ENCODE results near the gene THBD.

THBD gene

DNA sequence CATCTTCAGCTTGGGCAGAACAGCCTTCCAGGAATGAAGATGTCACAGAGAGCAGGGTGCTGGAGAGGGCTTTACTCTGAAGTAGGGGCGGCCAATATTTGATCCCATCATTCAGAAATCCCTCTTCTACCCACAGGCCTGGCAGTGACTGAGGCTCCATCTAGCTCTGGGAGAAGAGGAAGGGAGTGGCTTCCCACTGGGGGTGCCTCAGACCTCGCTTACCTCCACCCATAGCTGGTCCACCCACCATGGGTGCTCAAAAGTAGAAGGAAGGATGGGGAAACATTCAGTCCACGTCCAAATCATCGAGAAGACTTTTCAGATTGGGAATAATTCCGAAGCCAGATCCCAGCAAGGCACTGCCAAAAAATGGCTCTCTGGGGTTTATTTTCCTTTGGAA, 11.8 kb upstream of the THBD start:
- no peak for DNase-seq

DNA sequence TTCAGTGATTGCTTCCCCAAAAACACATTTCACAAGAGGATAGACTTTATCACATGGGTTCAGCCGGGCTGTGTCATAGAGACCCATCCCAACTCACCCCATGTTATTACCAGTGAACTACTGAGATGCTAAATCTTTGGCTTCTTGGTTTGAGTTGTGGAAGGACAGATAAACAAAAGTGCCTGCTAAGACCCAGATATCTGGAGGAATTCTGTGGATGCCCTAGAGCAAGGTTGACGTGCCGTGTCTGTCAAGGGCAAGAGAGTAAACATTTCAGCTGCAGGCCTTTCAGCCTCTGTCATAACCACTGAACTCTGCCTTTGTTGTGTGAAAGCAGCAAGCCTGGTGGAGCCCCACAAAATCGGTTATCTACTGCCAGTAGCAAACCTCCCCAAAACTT, 11.2 kb upstream of the THBD start:
- no peak for DNase-seq

DNA sequence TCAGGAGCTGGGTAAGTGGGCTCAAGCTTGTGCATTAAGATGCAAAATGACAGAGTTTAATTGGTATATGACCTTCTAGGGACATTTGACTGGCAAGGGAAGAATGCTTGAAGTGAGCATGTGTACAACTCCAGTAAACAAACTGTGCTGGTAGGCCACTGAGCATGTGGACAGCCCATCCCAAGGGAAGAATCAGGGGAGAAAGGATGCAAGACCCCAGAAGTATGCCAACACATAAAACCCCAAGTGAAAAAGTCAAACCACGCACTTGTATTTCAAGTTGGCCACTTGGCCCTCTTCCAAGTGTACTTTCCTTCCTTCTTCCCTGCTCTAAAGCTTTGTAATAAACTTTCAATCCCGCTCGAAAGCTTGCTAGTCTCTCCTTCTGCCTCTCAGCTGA, 10.4 kb upstream of the THBD start:
- DNase-seq: no peak

DNA sequence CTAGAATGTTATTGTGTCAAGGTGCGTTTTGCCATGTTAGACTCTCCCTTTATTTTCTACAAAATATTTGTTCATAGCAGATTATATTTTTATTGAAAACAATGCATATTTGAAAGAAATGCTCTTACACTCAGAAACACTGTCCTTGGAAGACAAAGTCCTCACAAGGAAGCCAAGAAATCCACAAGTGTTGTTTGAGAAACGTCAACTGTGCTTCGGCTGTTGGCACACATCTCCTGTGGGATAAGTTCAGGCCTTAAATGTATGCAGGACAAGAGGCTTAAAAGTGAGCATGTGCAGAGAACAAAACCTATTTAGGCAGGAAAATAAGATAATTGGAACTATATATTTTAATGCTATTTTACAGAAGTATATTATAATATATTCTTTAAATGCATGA, 9.5 kb upstream of the THBD start:
- no peak for DNase-seq

DNA sequence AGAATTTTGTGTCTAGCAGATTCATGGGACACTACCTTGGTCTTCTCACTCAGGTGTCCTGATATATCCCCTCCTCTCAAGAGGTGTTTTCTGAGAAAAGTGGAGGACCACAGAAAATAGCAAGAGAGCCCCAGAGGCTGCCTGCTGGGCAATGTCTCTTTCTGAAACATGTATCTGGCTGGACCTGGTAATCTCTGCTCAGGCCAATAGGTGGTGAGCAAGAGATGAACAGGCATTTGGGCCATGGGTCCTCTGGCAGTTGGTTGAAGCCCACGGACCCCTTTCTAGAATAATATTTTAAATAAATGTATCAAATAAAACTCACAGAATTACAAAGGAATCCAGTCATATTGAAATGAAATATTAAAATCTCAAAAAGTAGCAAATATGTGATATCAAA, 8.8 kb upstream of the THBD start:
- no peak for DNase-seq

DNA sequence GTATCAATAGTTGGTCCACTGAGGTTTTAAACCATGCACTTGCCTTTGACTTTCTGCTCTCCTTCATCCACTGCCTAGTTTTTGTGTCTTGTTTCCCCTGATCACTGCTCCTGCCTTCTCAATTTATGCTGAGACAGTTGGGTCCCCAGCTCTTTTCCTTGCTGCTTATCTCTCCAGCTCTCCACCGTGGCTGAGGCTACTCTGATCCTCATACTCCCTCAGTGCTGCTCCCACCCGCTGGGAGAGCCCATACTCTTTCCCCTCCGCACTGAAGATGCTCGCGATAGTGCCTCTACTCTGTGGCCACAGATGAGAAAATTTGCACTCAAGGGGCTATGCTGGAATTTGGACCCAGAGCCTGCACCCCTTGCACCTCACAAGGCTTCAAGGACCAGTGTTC, 3.4 kb upstream of the THBD start:
- DNase-seq: no peak

DNA sequence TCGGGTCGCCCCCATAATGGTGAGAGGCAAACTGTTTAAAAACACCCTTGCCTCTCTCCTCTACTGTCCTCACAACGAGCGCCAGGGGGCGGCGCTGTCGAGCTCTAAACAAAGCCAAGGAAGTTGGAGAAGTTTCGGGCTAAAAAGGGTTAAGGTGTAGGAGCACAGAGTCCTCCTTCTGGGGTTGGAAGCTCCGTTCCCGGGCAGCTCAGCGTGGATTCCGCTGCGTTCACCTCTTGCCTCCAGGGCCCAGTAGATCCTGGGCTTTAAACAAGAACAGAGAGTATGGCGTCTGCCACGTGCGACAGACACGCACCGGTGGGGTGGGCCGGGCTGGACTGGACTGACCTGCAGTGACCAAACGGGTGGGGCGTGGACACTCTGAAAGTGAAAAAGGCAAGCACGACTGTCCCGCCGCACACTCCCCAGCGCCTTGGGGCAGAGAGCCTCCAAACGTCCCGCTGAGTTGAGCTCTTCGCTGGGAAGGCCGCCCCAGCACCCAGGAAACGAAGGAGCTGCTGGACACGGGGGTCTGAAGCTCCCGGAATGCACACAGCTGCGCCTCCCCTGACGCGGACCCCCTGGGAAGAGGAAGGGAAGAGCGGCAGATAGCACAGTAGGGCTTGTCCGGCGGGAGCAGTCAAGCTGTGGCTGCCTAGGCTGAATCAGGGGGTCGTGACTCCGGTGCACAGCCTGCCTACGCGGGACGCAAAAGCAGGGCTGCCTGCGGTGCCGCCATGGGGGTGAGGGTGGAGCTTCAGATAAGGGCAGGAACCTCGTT, 1.6 kb upstream of the THBD start:
- no peak for DNase-seq

DNA sequence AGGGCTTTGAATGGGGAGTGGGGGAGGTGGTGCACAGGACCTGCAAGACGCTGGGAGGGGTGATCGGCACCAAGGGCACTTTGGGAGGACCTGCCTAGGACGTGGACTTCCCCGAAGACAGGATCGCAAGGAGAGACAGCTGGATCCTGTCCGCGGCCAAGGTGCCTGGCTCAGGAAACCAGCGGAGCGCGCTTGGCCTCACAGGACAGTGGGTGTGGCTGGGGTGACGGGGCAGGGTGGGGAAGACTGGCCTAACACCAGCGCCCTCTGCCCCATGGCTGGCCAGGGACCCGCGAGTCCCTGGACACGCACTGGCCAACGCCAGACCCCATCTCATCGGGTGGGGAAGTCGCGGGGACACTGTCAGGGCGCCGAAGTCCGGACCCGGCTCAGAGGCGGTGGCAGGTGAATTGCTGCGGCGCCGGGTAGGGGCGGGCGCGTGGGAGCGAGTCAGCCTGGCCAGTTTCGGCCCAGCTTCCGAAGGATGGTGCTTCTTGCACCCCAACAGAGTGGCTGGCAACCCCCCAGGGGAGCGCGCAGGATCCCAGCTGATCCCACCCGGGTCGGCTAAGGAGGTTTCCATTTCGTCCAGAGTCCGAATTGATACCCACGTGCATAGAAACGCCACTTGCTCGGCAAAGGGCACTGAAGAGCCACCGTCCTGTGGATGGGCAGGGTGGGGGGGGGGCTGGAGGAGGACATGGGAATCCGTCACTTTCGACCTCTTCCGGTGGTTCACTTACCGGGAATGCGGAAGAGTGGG, 785 bp upstream of the THBD start:
- no peak for DNase-seq

DNA sequence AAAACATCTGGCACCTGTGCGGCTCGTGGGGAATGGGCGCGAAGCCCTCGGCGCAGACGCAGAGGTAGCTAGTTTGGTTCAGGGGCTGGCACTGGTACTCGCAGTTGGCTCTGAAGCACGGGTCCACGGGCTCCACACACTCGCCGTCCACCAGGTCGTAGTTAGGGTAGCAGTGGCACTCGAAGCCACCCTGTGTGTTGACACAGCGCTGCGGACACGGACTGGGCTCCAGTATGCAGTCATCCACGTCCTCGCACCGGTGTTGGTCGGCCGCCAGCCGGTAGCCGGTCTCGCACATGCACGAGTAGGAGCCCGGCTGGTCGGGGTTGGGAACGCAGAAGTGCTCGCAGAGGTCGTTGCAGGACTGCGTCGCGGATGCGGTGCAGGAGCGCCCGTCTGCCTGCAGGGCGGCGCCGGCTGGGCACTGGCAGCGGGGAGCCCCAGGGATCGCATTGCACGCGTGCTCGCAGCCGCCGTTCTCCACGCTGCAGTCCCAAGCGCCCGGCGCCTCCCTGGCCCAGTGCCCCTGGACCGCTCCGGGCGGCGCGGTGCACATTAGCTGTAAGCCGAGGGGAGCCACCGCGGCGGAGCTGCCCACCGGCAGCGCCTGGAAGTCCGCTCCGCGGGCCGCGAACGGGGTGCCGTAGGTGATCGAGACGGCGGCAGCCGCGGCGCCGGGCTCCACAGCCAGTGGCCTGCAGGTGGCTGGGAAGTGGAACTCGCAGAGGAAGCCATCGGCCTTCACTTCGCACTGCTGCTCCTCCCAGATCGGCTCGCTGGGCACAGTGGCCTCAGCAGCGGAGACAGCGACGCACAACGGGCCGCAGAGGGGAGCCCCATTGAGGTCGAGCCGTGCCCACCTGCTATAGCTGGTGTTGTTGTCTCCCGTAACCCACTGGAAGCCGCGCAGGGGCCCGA, 930 bp downstream of the THBD start:
- no peak for DNase-seq

DNA sequence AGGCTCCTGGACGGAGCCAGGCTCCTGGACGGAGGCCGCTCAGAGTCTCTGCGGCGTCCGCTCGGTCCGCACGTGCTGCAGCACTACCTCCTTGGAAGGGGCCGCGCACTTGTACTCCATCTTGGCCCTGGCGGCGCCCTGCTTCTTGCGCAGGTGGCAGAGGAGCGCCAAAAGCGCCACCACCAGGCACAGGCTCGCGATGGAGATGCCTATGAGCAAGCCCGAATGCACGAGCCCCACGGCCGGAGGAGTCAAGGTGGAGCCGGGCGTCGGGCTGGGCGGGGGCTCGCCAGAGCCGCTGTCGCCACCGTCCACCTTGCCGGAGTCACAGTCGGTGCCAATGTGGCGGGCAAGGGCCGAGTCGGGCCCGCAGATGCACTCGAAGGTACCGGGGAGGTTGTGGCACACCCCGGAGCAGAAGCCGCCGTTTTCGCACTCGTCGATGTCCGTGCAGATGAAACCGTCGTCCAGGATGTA, 1.7 kb downstream of the THBD start:
- no peak for DNase-seq

DNA sequence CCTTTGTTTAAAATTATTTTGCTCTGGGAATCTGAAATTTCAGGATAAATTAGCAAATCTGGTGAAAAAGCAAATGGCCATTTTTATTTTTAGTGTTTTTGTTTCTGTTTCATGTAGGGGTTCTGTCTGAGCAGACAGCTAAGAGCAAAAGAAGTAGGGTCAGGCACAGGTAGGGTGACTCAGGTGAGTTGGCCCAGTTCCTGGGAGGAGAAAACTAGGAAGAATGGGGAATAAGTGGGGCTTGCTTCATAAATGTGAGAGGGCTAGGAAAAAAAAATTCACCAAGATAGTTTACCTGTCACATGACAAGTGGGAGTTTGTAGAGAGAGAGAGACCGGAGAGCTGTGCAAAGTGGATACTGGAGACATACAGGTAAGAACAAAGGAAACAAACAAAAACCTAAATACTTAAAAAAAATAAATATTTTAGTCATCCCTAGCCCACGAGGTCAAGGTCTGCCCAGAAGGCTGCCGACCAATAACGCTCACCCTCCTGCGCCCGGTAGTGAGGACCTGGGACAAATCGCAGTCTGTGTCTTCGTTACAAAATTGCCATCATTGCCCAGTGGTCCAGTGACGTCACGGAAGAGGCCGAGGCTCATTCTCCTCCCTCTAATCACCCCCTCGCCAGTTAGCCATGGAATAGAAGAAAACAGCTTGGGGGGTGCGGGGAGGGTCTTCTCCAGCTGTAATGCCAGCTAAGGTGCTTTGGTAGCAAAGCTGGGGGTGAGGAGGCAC, 2.3 kb downstream of the THBD start:
- no peak for DNase-seq

DNA sequence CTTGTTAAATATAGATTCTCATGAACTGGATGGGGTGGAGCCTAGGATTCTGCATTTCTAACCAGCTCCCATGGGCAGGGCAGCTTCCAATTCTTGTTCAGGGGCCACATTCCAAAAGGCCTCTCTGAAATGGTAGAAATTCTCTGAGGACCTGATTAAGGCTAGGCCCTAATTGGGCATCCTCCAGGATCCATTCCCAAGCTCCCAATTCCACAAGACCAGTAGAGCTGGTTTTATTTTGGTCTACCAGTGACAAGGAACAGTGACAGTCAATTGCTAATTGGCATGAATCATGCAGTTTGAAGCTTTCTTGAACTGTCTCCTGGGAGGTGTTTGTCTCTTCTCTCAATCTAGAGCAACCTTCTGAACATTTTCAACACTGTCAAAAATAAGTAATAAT, 3.0 kb downstream of the THBD start:
- DNase-seq: no peak

DNA sequence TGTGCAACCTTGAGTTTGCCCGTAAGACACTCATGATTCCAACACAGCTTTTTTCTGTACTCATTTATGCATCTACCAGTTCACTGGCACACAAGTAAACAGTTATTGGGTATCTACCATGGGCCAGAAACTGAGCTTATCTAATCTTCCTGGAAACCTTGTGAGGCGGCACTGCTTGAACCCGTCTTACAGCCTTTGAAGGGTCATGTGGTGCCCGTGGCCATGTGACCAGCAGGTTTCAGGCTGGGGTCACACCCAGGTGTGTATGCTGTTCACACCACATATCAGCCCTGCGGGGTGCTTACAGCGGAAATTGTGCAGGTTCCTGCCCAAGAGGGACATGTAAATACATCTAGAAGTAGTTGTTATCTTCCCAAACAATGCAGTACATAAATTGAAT, 6.1 kb downstream of the THBD start:
- DNase-seq: no peak

DNA sequence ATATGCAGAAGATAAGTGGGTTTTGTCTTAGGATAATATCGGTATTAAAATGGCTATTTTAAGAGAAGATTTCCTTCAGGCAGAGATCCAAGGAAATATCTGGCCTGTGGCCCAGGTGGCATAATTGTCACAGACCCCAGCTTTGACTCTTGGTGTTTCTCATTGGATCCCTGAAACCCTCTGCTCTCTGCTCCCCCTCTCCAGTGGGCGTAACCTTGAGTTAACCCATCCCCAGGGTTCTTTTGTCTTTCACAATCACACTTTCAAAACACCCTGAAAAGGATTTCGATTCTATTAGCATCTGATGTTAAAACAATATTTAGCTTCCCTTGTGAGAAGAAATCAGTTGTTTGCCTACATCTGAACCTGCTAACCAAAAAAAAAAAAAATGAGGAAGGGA, 7.2 kb downstream of the THBD start:
- DNase-seq: no peak

DNA sequence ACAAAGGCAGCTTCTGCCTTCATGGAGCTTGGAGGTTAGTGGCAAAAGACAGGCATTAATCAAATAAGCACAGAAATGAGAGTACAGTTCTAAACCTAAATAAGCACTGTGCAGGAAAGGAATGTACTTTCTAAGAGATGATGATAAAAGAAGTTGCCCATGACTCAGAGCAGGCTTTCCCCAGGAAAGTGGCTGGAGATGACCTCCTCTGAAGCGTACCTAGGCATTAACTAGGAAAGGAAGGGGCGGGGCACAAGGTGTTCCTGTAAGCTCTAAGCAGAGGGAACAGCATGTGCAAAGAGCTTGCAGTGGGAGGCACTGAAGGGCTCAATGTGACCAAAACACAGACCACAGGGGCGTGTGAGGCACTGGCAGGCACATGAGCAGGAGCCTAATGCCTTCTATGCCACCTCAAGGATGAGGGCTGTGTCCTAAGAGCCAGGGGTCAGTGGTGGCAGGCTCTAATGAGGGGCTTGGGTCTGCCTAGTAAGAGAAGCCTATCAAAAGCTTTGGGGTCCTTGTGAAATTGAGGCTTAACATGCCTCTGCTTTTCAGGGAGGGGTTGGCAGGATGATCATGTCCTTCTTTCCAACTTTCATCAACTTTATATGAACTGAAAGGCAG, 9.5 kb downstream of the THBD start:
- no peak for DNase-seq

DNA sequence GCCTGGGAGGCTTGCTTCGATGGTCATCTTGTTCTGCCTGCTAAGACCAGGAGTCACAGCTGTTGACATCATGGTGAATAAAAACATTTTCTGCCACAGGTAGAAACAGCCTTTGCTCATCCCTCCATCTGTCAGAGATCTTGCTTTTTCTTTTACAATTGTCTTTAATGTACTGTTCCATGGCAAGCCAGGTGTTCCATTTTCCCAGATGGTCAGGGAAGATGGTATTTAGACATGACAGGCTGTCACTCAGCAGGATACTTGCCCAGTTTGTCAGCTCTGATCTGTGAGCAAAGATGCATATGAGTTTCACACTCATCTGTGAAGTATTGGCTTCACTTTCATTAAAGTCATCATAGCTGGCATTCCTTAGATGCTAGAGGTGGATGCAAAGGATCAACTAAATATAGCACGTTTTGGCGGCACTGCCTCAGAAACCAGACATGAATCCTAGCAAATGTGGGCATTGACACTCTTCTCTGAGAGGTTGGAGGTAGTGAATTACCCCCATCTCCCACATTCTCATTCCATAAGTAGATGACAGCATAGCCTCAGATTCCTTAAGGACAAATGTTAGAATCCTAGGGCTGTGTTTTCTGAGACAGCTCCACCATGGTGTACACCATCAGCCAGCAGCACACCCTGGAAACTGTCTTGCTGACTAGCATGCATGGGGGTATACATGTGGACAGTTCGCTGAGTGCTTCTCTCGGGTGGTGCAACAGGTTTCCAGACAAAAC, 10.2 kb downstream of the THBD start:
- no peak for DNase-seq

DNA sequence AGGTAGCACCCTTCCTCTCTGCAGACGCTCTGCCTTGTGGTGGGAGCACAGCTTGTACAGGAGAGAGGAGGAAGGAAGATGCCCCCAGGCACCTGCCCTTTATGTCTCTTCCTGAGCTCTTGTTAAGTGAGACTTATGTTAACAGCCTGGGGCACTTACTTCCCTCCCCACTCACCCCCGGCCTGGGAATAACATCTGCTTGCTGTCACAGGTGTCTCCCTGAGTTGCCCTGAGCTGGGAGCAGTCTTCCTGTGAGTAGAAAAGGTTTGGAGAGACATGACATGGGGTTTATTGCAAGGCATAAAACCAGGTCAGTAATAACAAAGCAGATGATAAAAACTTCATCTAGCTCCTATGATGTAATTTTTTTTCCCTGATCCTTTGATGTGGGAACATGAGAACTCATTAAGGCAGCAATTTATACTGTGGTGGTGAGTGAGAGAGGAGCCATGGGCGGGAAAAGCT, 12.4 kb downstream of the THBD start:
- DNase-seq: no peak

DNA sequence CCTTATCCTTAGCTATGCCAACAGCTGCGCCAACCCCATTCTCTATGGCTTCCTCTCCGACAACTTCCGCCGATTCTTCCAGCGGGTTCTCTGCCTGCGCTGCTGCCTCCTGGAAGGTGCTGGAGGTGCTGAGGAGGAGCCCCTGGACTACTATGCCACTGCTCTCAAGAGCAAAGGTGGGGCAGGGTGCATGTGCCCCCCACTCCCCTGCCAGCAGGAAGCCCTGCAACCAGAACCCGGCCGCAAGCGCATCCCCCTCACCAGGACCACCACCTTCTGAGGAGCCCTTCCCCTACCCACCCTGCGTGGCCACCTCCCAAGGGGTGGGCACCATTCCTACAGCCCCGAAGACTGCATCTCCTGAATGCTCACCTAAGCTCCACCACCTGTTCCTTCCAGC, 13.1 kb downstream of the THBD start:
- DNase-seq: no peak

DNA sequence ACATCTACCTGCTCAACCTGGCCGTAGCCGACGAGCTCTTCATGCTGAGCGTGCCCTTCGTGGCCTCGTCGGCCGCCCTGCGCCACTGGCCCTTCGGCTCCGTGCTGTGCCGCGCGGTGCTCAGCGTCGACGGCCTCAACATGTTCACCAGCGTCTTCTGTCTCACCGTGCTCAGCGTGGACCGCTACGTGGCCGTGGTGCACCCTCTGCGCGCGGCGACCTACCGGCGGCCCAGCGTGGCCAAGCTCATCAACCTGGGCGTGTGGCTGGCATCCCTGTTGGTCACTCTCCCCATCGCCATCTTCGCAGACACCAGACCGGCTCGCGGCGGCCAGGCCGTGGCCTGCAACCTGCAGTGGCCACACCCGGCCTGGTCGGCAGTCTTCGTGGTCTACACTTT, 13.7 kb downstream of the THBD start:
- DNase-seq: no peak

DNA sequence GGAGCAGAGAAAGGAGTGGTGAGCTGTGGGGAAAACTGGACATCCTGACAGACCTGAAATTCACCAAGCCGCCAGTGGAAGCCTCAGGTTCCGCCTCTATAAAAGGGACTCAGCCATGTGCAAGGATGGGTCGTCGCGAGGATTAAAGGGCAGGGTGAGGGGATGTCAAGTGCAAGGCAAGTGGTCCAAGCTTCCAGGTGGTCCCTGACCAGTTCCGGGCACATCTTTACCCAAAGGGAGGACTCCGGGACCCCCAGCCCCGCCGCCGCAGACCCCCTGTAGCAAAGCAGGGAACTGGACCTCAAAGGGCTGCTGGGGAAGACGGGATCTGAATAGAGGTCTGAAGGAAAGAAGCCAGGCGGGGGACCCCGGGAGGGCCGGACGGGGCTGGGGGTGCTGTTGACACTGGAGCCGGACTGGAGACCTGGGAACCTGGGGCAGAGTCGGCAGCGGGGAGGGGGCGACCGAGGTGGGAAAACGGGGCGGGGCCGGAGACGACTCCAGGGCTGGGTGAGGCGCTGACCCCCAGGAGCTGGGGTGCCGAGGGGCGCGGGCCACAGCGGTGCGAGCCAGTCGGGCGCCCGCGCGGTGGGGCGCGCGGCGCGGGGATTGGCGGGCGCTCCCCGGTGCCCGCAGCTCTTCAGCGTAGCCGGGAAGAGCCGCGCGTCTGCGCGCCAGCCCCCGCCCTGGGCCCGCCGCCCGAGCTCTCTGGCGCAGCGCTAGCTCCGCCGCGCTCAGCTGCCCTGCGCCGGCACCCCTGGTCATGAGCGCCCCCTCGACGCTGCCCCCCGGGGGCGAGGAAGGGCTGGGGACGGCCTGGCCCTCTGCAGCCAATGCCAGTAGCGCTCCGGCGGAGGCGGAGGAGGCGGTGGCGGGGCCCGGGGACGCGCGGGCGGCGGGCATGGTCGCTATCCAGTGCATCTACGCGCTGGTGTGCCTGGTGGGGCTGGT, 14.5 kb downstream of the THBD start, which contains the start of gene SSTR4:
TSS of gene SSTR4 (plus strand) at position 592 of the 951 bp plus-strand sequence. CDS start at position 764, 172 bp downstream.
- no peak for DNase-seq
